Germinal center (tissue), 1 donor: Measurements from ENCODE around the gene NPR1.
"Not testable (repeated sequence)": the region's sequence is repeated elsewhere in the genome, so short reads cannot be mapped to it uniquely, and the experiment has no call there.

Experiments
- DNase-seq: peaks from one replicate; pipeline ENCODE4 v3.0.0; 2012; ENCODE audit warnings: mixed read lengths, low spot score

Gene NPR1

DNA sequence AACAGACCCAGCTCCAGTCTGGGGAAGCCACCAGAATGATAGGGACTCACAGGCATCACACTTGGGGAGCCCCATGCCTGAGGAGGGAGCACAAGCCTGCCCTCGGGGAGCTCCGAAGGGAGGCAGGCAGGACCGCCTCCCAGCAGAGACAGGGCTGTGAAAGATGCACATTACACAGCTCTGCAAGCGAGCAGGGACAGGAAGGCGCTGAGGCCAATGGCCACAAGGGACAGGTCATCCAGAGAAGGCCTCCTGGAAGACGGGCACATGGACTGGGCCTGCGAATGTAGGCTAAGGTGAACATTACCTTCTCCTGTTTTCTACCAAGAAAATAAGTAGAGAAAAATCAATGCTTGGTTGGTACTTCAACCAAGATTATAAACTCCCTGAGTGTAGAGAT is 4.2 kb downstream of the NPR1 start:
- no peak for DNase-seq

DNA sequence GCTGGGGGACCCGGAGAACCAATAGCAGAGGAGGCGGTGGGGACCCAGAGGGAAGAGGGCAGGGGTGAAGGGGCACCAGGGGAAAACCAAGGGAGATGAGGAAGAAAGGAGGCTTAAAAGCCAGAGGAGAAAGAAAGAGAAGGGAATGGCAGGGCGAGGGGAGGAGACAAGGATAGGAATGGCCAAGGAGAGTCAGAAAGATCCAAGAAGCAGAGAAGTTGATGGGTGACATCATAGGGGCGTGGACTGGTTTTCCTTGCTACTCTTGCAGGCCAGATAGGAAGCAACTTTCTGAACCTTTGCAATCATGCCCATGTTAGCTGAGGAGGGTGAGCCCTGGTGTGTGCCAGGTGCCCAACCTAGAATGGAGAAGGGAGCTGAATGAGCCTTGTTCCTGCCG is 5.4 kb downstream of the NPR1 start:
- DNase-seq, result no peak

DNA sequence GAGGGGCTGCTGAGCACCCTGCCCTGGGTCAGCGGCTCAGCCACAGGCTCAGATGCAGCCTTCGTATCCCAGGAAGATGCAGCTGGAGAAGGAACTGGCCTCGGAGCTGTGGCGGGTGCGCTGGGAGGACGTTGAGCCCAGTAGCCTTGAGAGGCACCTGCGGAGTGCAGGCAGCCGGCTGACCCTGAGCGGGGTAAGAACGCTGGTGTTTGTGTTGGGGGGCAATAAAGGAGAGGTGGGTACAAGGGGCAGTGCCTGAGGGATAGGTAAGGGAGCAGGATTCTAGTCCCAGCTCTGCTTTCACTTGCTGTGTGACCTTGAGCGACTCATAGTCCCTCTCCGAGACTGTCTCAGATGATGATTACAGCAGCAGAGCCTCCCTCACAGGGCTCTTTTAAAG is 6.4 kb downstream of the NPR1 start:
- no peak for DNase-seq

DNA sequence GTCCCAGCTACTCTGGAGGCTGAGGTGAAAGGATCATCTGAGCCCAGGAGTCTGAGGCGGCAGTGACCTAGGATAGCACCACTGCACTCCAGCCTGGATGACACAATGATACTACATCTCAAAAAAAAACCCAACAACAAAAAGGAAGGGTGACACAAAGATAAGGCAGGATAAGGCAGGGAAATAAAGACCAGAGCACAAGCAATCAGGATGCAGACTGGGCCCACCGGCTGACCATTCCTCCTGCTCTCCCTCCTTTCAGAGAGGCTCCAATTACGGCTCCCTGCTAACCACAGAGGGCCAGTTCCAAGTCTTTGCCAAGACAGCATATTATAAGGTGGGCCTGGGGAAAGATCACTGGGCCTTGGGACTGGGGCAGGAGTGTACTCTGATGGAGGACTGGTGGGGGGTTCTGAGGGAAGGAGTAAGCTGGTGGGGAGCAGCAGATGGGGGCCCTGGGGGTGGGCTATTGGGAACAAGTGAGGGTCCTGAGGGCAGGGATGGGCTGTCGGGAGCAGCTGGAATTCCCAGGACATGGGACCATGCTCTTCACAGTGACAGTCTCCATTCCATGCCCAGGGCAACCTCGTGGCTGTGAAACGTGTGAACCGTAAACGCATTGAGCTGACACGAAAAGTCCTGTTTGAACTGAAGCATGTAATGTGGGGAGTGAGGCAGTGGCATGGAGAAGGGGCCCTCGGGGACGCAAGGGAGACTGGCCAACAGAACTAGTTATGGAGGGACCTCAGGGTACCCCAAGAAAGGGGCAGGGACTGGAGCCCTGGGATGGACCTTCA is 7.3 kb downstream of the NPR1 start:
- DNase-seq, result no peak

DNA sequence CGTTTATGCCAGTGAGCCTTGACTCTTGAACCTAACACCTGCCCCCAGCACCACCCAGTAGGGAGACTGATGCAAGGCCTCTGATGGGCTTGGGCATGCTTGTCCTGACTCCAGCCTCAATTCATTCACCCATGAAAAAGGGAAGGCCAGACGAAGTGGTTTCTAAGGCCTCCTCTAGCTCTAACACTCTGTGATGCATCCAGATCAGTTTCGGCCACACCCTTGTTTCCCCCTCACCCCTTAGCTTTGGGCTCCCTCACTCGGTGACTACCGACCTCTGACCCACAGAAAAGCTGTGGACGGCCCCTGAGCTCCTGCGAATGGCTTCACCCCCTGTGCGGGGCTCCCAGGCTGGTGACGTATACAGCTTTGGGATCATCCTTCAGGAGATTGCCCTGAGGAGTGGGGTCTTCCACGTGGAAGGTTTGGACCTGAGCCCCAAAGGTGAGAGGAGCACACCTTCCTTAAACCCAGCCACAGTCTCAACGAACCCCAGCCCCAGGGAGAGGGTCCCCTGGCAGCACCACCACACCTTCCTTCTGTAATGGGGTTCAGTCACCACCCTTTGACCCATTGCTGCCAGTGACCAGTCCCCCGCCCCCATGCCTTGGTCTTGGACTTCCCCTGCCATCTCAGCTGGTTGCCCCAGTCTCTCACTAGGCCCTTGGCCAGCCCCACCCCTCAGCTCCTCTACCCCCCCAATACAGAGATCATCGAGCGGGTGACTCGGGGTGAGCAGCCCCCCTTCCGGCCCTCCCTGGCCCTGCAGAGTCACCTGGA is 9.0 kb downstream of the NPR1 start:
- DNase-seq, result no peak

DNA sequence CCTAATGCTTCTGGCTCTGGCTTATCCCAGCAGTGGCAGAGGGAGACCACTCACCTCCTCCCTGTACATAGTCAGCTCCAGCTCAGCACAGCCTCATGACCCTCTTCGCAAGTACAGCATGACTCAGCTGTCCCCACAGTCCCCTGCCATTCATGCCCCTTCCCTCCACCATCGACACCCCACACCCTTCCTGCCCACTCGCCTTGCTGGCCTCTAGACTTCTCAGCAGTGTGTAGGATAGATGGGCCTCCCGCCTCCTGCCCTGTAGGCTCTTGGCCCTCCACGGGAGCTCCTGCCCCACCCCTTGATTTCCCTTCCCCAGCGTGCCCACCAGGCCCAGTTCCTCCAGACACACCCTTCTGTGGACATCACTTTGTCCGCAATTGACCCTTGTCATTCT is 9.8 kb downstream of the NPR1 start:
- no peak for DNase-seq

DNA sequence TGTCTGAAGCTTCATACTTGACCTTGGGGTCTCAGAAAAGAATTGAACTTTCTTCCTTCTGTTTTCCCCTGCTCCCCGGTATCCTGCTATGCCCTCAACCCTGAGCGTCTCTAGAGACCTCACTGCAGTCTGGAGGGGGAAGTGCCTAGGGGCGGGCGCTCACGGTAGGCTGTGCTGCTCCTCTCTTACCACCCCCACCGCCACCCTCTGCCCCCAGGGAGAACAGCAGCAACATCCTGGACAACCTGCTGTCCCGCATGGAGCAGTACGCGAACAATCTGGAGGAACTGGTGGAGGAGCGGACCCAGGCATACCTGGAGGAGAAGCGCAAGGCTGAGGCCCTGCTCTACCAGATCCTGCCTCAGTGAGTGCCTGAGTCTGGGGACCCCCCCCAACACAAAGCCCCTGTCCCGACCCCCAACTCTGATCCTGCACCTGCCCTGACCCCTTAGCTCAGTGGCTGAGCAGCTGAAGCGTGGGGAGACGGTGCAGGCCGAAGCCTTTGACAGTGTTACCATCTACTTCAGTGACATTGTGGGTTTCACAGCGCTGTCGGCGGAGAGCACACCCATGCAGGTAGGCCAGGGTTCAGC is 10.3 kb downstream of the NPR1 start:
- no peak for DNase-seq

DNA sequence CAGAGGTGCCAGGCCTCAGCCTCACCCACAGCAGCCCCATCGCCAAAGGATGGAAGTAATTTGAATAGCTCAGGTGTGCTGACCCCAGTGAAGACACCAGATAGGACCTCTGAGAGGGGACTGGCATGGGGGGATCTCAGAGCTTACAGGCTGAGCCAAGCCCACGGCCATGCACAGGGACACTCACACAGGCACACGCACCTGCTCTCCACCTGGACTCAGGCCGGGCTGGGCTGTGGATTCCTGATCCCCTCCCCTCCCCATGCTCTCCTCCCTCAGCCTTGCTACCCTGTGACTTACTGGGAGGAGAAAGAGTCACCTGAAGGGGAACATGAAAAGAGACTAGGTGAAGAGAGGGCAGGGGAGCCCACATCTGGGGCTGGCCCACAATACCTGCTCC is 15.0 kb downstream of the NPR1 start:
- DNase-seq, result no peak

DNA sequence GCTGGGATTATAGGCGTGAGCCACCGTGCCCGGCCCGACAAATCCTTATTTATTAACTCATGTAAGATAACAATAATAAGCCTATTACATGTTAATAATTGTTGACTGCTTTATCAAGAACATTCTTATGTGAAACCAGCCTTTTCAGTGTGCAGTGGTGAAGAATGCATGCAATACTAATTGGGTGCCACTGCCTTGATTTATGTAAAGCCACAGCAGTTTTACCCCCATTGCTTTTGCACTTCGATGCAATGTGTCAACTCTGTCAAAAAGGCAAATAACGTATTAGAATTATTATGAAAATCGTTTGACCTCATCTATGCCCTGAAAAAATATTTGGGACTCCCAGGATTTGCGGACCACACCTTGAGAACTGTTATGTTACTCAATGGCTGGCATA is 18.3 kb downstream of the NPR1 start:
- DNase-seq, result no peak

DNA sequence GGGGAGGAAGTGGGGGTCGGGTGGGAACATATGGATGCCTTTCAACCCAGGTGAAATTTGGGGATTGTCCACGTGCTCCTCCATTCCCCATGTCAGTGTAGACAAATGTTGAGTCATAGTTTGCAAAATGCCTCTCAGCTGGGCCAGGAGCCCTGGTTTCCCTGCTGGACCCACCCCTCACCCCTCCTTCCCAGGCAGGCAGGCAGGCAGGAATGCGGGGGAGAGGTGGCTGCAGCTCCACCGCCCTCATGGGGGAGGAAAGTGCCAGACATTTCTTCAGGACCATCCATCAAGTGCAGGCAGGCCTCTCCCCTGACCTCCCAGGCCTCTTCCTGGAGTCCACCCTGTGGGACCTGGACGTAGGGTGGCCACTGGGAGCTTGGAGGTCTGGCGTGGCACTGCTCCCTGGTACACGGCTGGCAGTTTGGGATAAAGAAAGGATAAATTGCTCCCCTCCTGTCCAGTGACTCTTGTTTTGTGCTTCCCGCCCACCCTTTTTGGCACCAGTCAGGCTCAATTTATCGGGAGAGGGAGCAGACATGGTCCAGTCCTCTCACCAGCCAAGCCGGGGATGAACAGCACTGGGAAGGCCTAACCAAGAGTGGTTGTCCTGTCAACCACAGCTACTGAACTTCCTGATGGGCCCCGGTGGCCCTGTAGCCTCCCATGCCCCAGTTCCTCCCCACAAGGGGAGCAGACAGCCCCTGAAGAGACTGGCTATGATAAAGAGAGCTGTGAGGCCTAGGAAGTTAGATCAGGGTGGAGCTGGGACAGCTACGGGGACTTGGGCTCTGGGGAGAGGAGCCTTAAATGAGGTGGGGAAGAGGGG is 18.9 kb downstream of the NPR1 start:
- no peak for DNase-seq

DNA sequence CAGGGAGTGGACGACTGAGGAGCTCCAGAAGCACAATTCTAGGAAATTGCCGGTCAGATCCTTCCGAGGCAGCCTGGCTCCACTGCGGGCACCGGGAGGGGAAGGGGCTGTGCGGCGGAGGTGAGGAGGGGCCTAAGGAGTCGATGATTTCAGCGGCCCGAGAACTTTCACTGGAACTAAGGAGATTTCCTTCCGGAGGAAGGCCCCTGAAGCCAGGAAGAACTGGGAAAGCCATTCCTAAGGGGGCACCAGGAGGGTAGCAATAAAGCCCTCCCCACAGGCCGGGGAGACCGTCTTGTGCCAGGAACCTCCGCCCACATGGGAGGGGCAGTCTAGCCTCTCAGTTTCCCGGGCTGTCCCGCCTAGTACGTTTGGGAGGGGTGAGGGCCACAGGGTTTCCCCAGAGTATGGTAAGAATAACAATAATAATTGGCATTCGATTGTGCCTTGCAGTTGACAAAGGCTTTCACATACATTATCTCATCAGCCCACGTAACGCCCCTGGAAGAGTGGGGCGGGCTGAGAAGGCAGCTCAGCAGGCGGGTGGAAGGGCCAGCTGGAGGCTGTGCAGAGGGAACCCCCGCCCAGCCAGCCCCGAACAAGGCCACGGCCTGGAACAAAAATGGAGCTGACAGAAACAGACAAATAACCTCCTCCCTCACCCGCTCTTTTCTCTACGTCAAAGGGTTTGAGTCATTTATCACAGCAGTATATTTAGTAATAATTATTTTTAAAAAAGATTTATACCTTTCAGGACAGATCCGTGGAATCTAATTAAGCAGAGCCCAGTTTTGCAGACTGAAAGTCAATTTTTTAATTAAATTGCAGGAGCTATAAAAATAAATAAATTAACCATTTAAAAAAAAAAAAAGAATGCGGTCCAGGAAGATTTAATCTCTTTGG is 19.8 kb downstream of the NPR1 start:
- DNase-seq, result no peak

DNA sequence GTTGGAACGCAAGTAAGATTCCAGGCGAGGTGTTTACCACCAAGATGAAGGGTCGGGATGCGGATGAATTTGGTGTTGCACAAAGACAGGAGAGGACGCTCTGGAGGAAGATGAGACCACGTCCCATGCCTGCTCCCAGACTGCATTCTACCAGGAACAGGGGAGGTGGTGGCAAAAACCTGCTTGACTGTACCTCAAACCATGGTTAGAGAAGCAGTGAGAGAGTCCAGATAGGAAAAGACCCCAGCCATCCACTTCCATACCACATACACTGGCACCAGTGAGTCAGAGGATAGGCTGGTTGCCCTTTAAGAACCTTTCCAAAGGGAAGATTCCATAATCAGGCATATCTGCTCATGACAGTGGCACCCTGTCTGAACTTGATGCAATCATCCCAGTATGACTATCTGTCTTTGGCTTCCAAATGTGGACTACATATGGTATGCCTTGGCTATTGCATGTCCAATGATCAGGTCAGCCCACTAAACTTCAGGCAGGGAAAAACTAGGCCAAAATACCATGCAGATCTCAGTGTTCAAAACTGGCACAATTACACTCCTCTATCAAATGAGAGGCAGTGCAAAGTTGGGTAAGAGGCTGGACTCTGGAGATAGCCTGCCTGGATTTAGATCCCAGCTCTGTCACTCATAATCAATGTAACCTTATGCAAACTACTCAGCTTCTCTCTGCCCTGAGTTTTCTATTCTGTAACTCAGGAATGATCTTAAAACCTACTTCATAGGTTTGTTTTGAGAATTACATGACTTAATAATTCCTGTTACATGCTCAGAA is 20.6 kb downstream of the NPR1 start:
- no peak for DNase-seq

DNA sequence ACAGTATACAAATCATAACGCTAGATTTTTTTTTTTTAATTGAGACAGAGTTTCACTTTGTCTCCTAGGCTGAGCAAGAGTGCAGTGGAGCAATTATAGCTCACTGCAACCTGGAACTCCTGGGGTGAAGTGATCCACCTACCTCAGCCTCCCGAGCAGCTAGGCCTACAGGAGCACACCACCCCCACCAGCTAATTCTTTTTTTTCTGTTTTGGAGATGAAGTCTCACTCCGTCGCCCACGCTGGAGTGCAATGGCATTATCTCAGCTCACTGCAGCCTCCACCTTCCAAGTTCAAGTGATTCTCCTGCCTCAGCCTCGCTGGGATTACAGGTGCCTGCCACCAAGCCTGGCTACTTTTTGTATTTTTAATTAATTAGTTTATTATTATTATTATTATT is 21.3 kb downstream of the NPR1 start:
- DNase-seq, result no peak

DNA sequence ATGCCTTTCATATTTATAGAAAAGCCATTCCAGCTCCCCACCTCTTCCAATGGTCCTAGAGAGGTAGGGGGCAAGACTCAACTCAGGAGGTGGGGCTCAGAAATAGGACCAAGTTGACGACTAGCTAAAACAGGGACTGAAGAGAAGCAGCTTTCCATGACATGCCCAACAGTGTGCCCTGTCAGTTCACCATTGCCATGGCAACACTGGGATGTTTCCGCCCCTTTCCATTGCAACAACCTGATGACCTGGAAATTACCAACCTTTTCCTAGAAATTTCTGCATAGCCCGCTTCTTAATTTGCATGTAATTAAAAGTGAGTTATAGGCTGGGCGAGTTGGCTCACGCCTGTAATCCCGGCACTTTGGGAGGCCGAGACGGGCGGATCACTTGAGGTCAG is 27.0 kb downstream of the NPR1 start:
- no peak for DNase-seq

DNA sequence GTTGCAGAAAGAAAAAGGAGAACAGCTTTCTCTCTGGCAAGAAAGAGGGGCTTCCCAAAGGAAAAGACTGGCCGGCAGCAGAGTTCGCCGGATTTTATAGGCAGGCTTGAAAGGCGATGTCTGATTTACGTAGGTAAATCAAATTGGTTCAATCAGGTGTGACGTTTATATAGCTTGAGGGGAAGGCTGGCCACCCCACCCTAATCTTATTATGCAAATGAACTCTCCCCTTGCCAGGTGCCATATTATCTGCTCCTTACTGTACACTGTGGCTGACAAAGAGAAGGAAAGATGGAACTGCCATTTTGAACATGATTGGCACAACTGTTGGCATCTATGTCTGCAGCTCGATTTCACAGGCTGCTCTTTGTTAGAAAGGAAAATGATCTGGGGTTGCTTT is 32.5 kb downstream of the NPR1 start:
- no peak for DNase-seq

DNA sequence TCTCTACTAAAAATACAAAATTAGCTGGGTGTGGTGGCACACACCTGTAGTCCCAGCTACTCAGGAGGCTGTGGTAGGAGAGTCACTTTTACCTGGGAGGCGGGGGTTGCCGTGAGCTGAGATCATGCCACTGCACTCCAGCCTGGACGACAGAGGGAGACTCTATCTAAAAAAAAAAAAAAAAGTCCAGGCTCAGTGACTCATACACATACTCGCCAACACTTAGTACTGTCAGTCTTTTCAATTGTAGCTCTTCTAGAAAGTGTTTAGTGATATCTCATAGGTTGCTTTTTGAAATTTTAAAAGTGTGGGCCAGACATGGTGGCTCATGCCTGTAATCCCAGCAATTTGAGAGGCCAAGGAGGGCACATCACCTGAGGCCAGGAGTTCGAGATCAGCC is 37.7 kb downstream of the NPR1 start:
- not testable (repeated sequence) for DNase-seq

DNA sequence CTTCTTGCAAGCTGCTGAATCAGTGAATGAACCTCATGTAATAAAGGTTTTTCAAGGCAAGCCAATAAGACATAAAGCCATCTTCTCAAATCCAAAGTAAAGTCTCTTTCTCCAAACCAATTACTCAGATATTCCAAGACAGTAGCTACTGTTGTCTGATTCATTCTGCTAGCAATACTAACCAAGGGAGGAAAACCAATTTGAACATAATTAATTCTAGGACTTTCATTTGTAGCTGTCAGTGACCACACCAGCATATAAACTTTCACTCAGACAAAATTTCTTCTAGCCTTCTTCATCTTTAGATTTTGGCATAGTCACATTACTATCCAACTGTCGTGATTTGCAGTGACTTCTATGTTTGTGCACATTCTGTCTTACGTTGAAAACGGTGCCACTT is 38.8 kb downstream of the NPR1 start:
- DNase-seq, result no peak

DNA sequence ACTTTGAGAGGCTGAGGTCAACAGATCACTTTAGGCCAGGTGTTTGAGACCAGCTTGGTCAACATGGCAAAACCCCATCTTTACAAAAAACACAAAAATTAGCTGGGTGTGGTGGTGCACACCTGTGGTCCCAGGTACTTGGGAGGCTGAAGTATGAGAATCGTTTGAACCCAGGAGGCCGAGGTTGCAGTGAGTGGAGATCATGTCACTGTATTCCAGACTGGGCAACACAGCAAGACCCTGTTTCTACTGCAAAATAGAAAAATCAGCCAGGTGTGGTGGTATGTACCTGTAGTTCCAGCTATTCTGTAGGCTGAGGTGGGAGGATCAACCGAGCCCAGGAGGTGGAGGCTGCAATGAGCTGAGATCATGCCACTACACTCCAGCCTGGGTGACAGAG is 45.2 kb downstream of the NPR1 start:
- DNase-seq, result no peak

DNA sequence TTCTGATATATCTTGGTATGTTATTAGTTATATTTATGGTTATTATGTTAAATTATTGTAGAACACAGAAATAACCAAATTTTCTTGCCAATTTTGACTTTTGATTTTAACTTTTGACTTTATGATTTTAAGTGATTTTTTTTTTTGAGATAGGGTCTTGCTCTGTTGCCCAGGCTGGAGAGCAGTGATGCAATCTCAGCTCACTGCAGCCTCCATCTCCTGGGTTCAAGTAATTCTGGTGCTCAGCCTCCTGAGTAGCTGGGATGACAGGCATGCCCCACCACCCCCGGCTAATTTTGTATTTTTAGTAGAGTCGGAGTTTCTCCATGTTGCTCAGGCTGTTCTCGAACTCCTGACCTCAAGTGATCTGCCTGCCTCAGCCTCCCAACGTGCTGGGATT is 46.1 kb downstream of the NPR1 start:
- not testable (repeated sequence) for DNase-seq
